ENCODE results near the gene LILRB5. TPM values are rescaled to one million over a fixed set of nuclear protein-coding genes. Genes with fewer than 3 reads are reported as not detected.
"Not testable (repeated sequence)": the region's sequence is repeated elsewhere in the genome, so short reads cannot be mapped to it uniquely, and the experiment has no call there.

Gene LILRB5
- total RNA-seq, 1 donor from 2014 or later = 38.2 TPM

DNA sequence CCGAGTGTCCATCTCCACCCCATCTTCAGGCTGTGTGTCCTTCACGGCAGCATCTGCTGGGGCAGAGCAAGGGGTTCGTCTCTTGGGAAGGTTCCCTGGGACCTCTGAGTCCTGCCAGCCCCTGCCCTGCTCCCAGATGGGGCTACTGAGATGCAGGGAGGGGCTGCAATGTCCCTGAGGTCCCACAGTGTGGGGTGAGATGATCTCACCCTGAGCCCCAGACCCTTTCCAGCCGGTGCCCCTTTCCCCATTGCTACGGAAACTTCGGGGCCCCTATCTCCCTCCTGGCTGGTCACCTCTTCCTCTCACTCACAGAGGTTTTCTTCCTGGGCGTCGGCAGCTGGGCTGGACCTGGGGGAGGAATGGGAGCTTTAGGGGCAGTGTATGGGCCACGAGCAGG is 18.9 kb upstream of the LILRB5 start:
- H3K9me3 ChIP-seq = no peaks in the 10 kb centered on the region
- DNase-seq (ENCODE audit: low spot score in 2 of 2) = no peak
- intact Hi-C loops (cut with DNase I) = no loop called here

DNA sequence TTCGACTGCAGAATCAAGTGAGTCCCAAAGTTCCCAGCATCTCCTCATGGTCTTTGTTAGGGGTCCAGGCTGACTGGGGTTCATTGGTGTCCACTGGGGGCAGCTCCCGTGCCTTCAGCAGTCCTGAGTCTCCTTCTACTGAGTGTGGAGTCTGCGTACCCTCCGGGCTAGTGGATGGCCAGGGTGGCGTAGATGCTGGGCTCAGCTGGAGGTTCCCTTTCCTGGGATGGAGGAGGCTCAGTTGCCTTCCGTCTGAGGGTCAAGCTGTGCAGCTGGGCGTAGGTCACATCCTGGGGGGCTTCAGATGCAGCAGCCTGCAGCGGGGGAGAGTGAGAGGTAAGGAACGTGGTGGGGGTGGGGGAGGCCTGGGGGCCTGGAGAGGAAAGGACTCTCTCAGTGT is 17.4 kb upstream of the LILRB5 start:
- H3K36me3 ChIP-seq; H3K4me3 ChIP-seq; H3K4me1 ChIP-seq; H3K27ac ChIP-seq; H3K9me3 ChIP-seq; H3K27me3 ChIP-seq; intact Hi-C loops (cut with DNase I): not testable (repeated sequence)
- peak in 1 of 2 donors; percentile 13 for DNase-seq (ENCODE audit: low spot score in 2 of 2)

More for the DNA sequence above, 18.9 kb upstream of the LILRB5 start:
- no peak overlapping the region for H3K27ac ChIP-seq
- H3K4me1 ChIP-seq = no peaks in the 10 kb centered on the region
- no peaks in the 10 kb centered on the region for H3K36me3 ChIP-seq
- H3K4me3 ChIP-seq = no peak overlapping the region
- TF ChIP-seq, protein P1, sequence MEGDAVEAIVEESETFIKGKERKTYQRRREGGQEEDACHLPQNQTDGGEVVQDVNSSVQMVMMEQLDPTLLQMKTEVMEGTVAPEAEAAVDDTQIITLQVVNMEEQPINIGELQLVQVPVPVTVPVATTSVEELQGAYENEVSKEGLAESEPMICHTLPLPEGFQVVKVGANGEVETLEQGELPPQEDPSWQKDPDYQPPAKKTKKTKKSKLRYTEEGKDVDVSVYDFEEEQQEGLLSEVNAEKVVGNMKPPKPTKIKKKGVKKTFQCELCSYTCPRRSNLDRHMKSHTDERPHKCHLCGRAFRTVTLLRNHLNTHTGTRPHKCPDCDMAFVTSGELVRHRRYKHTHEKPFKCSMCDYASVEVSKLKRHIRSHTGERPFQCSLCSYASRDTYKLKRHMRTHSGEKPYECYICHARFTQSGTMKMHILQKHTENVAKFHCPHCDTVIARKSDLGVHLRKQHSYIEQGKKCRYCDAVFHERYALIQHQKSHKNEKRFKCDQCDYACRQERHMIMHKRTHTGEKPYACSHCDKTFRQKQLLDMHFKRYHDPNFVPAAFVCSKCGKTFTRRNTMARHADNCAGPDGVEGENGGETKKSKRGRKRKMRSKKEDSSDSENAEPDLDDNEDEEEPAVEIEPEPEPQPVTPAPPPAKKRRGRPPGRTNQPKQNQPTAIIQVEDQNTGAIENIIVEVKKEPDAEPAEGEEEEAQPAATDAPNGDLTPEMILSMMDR (IDR thresholded peaks at IDR 0.05) = no peak
- no peaks in the 10 kb centered on the region for H3K27me3 ChIP-seq

DNA sequence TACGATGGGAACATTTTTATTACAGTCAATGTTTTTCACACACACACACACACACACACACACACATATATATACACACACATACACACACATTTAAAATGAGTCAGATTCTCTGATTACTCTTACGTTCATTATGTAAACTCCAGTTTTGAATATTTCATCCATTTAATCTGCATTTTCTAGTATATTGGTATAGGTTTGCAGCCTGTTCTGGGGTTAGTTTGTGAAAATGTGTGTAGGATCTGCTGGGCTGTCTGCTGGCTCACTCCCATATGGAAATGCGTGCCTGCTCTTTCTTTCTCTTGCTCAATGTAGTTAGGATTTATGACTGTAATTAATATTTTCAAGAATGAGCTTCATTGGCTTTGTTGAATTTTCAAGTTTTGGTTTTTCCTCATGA is 16.7 kb upstream of the LILRB5 start:
- TF ChIP-seq, protein P1 (IDR thresholded peaks at IDR 0.05) = no peak
- H3K36me3 ChIP-seq = no peaks in the 10 kb centered on the region
- no peaks in the 10 kb centered on the region for H3K27me3 ChIP-seq
- H3K27ac ChIP-seq = no peak overlapping the region
- no peak overlapping the region for H3K4me3 ChIP-seq
- H3K9me3 ChIP-seq = no peaks in the 10 kb centered on the region
- no peak for DNase-seq (ENCODE audit: low spot score in 2 of 2)
- no peaks in the 10 kb centered on the region for H3K4me1 ChIP-seq
- intact Hi-C loops (cut with DNase I) = no loop called here

DNA sequence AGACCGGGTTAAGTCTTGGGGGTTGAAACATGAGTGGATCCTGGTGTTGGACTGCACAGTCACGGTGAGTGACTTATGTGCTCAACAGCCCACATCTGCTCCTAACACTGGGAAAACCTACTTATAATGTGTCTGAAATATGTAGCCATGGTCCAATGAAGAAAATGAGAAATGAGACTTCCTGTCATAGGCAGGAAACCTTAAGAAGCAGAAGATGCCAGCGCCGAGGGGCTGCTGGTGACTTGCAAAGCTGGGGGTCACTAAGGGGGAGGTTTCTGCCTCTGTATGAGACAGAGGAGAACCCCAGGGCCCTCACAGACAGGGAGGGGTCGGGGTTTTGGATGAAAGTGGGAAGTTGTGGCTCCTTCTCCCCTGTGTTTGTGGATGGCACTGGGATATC is 15.1 kb upstream of the LILRB5 start:
- H3K27ac ChIP-seq; H3K4me3 ChIP-seq; H3K27me3 ChIP-seq; intact Hi-C loops (cut with DNase I); H3K36me3 ChIP-seq; H3K4me1 ChIP-seq; H3K9me3 ChIP-seq: not testable (repeated sequence)
- peak in 1 of 2 donors; percentile 38 for DNase-seq (ENCODE audit: low spot score in 2 of 2)

DNA sequence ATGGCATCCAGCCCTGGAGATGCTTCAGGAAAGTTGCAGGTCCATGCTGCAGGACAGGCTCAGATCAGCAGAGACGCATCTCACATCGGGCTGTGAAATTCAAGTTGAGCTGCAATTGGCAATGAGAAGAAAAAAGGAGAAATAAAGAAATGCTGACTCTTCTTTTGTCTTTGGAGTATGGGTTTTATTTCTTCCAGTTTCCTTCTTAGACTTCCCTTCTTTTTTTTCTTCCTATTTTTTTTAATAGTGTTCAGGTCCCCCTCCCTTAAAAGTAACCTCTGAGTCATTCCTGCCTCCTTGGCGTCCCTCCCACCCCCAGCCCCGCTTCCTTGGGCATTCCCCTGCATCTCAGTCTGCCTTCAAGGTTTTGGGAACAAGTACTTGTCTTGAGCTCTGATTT is 14.5 kb upstream of the LILRB5 start:
- H3K4me3 ChIP-seq; H3K27ac ChIP-seq; intact Hi-C loops (cut with DNase I); H3K27me3 ChIP-seq; H3K4me1 ChIP-seq; H3K36me3 ChIP-seq; H3K9me3 ChIP-seq: not testable (repeated sequence)
- peak in 1 of 2 donors; percentile 54 for DNase-seq (ENCODE audit: low spot score in 2 of 2)

DNA sequence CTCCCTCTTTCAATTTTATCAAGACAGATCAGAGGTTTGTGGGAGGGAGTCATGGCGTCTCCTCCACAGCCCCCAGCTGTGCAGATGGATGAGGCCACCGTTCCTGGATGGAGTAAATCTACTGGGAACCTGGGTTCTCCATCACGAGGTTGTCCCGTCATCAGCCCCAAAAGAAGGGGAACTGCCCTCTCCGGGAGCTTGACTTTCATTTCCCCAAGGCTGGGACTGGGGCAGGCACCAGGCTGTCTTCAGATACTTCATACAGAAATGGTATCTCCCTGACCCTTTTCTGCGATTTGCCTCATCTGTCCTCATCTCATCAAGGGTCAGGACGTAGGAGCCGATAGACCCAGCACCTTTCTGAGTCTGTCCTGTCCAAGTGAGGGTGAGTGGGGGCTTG is 14.0 kb upstream of the LILRB5 start:
- intact Hi-C loops (cut with DNase I) = no loop called here
- DNase-seq (ENCODE audit: low spot score in 2 of 2) = peak in 1 of 2 donors; percentile 67
- no peak overlapping the region for H3K27ac ChIP-seq
- H3K36me3 ChIP-seq = no peaks in the 10 kb centered on the region
- no peaks in the 10 kb centered on the region for H3K9me3 ChIP-seq
- TF ChIP-seq, protein P1 (IDR thresholded peaks at IDR 0.05) = no peak
- H3K27me3 ChIP-seq = no peaks in the 10 kb centered on the region
- no peak overlapping the region for H3K4me3 ChIP-seq
- H3K4me1 ChIP-seq = no peaks in the 10 kb centered on the region

DNA sequence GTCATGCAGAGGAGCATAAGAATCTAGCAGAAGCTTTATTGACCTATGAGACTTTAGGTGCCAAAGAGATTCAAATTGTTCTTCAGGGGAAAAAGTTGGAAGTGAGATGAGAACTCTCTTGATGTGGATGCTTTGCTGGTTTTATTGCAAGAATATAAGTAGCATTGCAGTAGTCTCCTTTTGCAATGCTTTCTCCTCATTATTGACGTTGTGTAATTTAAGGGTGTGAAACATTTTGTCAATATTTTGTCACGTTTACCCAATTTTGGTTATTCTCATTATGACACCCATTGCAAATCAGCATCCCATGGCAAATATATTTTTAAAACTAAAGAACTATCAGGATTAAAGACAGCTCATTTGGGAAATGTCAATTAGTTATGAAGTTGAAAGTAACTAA is 11.9 kb upstream of the LILRB5 start:
- H3K4me3 ChIP-seq = no peak overlapping the region
- DNase-seq (ENCODE audit: low spot score in 2 of 2) = no peak
- TF ChIP-seq, protein P1 (IDR thresholded peaks at IDR 0.05) = no peak

More for the DNA sequence above, 11.9 kb upstream of the LILRB5 start:
- intact Hi-C loops (cut with DNase I) = no loop called here
- Histone ChIP-seq H3K4me1 (no peaks in the 10 kb centered on the region), H3K27ac (no peak overlapping the region), H3K27me3 (no peaks in the 10 kb centered on the region), H3K36me3 (no peaks in the 10 kb centered on the region), H3K9me3 (no peaks in the 10 kb centered on the region)
